Measurements from ENCODE around the gene MICAL3.
"Not testable (repeated sequence)": the region's sequence is repeated elsewhere in the genome, so short reads cannot be mapped to it uniquely, and the experiment has no call there.

Gene MICAL3, protein sequence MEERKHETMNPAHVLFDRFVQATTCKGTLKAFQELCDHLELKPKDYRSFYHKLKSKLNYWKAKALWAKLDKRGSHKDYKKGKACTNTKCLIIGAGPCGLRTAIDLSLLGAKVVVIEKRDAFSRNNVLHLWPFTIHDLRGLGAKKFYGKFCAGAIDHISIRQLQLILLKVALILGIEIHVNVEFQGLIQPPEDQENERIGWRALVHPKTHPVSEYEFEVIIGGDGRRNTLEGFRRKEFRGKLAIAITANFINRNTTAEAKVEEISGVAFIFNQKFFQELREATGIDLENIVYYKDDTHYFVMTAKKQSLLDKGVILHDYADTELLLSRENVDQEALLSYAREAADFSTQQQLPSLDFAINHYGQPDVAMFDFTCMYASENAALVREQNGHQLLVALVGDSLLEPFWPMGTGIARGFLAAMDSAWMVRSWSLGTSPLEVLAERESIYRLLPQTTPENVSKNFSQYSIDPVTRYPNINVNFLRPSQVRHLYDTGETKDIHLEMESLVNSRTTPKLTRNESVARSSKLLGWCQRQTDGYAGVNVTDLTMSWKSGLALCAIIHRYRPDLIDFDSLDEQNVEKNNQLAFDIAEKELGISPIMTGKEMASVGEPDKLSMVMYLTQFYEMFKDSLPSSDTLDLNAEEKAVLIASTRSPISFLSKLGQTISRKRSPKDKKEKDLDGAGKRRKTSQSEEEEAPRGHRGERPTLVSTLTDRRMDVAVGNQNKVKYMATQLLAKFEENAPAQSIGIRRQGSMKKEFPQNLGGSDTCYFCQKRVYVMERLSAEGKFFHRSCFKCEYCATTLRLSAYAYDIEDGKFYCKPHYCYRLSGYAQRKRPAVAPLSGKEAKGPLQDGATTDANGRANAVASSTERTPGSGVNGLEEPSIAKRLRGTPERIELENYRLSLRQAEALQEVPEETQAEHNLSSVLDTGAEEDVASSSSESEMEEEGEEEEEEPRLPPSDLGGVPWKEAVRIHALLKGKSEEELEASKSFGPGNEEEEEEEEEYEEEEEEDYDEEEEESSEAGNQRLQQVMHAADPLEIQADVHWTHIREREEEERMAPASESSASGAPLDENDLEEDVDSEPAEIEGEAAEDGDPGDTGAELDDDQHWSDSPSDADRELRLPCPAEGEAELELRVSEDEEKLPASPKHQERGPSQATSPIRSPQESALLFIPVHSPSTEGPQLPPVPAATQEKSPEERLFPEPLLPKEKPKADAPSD (N-terminal part only)

GRCh38 chr22:18024276-18024939 lies at the start of gene MICAL3:
Gene MICAL3, minus strand, starts transcription at chr22:18024561. Its CDS starts 117,749 bp downstream, at chr22:17906812.
- DNase-seq (ENCODE audit: extremely low spot score): peak; percentile 88
- POLR2A ChIA-PET: interaction anchor here (1.1 kb wide), 1 partner anchor 21 kb away, joined by 3 read pairs; no protein-coding TSS in a partner anchor
- CTCF ChIA-PET: interaction anchor here (0.7 to 2.0 kb wide), 4 partner anchors 12 to 52 kb away, joined by 3 to 8 read pairs (median 5); no protein-coding TSS in a partner anchor
- TF ChIP-seq BHLHE40 (IDR thresholded peaks at IDR 0.05; ENCODE audit: borderline replicate concordance) (no peak), SP1 (IDR thresholded peaks at IDR 0.05) (no peak), FOXM1 (IDR thresholded peaks at IDR 0.05; ENCODE audit: borderline replicate concordance) (peak; percentile 48; the same call in 1 of the 2 replicates), L3MBTL2 (conservative IDR thresholded peaks at IDR 0.05) (peak; percentile 62)

DNA sequence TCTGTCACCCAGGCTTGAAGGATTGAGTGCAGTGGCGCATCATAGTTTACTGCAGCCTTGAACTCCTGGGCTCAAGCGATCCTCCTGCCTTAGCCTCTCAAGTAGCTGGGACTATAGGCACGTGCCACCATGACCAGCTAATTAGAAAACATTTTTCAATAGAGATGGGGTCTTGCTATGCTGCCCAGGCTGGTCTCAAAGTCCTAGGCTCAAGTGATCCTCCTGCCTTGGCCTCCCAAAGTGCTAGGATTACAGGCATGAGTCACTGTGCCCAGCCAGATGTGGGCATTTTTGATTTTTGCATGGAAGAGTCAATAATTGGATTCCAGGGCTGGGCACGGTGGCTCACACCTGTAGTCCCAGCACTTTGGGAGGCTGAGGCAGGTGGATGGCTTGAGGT lies 49.6 kb upstream of the MICAL3 start:
- POLR2A ChIA-PET; DNase-seq (ENCODE audit: extremely low spot score): not testable (repeated sequence)
- CTCF ChIA-PET: interaction anchor here (0.6 to 4.2 kb wide), 3 partner anchors 9 to 345 kb away, joined by 3 to 38 read pairs (median 3); no protein-coding TSS in a partner anchor

- POLR2A ChIA-PET: no interaction called here
- CTCF ChIA-PET: interaction anchor here (0.6 to 4.2 kb wide), 3 partner anchors 9 to 344 kb away, joined by 3 to 38 read pairs (median 3); no protein-coding TSS in a partner anchor
- TF ChIP-seq TARDBP (IDR thresholded peaks at IDR 0.05): no peak
- no peak for TF ChIP-seq NFRKB (IDR thresholded peaks at IDR 0.05)
- no peak for TF ChIP-seq PKNOX1 (IDR thresholded peaks at IDR 0.05)
- no peak for TF ChIP-seq SUZ12 (IDR thresholded peaks at IDR 0.05)
- TF ChIP-seq LEF1 (IDR thresholded peaks at IDR 0.05; ENCODE audit: borderline replicate concordance): no peak
- TF ChIP-seq FOXK2 (IDR thresholded peaks at IDR 0.05): no peak
- no peak for TF ChIP-seq ARNT (IDR thresholded peaks at IDR 0.05)
- TF ChIP-seq ELF4 (IDR thresholded peaks at IDR 0.05): no peak
- no peak for TF ChIP-seq ZNF384 (IDR thresholded peaks at IDR 0.05)
- TF ChIP-seq CTBP1 (IDR thresholded peaks at IDR 0.05; ENCODE audit: borderline replicate concordance): no peak
- TF ChIP-seq FOXM1 (IDR thresholded peaks at IDR 0.05; ENCODE audit: borderline replicate concordance): no peak
- no peak for TF ChIP-seq HDGF (IDR thresholded peaks at IDR 0.05; ENCODE audit: borderline replicate concordance)
- TF ChIP-seq SP1 (IDR thresholded peaks at IDR 0.05): no peak
- TF ChIP-seq L3MBTL2 (conservative IDR thresholded peaks at IDR 0.05): no peak
- TF ChIP-seq BHLHE40 (IDR thresholded peaks at IDR 0.05; ENCODE audit: borderline replicate concordance): no peak
- TF ChIP-seq FOXA1 (IDR thresholded peaks at IDR 0.05): no peak
- DNase-seq (ENCODE audit: extremely low spot score): no peak
Observed at GRCh38 chr22:18073467-18073866, 49.1 kb upstream of the MICAL3 start.

GRCh38 chr22:18071968-18072310 lies 47.6 kb upstream of the MICAL3 start:
- no peak for DNase-seq (ENCODE audit: extremely low spot score)
- ChIA-PET CTCF (interaction anchor here (0.6 to 1.0 kb wide), 3 partner anchors 43 to 280 kb away, joined by 3 read pairs; no protein-coding TSS in a partner anchor), POLR2A (interaction anchor here (1.1 kb wide), 2 partner anchors 15 to 78 kb away, joined by 3 to 4 read pairs; partner anchors contain the start of gene USP18)
- no peak for TF ChIP-seq BHLHE40 (IDR thresholded peaks at IDR 0.05; ENCODE audit: borderline replicate concordance)
- TF ChIP-seq CTBP1 (IDR thresholded peaks at IDR 0.05; ENCODE audit: borderline replicate concordance): no peak
- TF ChIP-seq HDGF (IDR thresholded peaks at IDR 0.05; ENCODE audit: borderline replicate concordance): no peak
- TF ChIP-seq TARDBP (IDR thresholded peaks at IDR 0.05): no peak
- no peak for TF ChIP-seq NFRKB (IDR thresholded peaks at IDR 0.05)
- no peak for TF ChIP-seq FOXM1 (IDR thresholded peaks at IDR 0.05; ENCODE audit: borderline replicate concordance)
- TF ChIP-seq ELF4 (IDR thresholded peaks at IDR 0.05): no peak
- TF ChIP-seq PKNOX1 (IDR thresholded peaks at IDR 0.05): no peak
- TF ChIP-seq FOXA1 (IDR thresholded peaks at IDR 0.05): no peak
- no peak for TF ChIP-seq SP1 (IDR thresholded peaks at IDR 0.05)
- no peak for TF ChIP-seq L3MBTL2 (conservative IDR thresholded peaks at IDR 0.05)
- TF ChIP-seq SUZ12 (IDR thresholded peaks at IDR 0.05): no peak
- TF ChIP-seq ARNT (IDR thresholded peaks at IDR 0.05): no peak
- TF ChIP-seq FOXK2 (IDR thresholded peaks at IDR 0.05): no peak
- no peak for TF ChIP-seq LEF1 (IDR thresholded peaks at IDR 0.05; ENCODE audit: borderline replicate concordance)
- TF ChIP-seq ZNF384 (IDR thresholded peaks at IDR 0.05): no peak

- ChIA-PET CTCF (interaction anchor here (0.6 to 1.0 kb wide), 3 partner anchors 43 to 241 kb away, joined by 3 read pairs; no protein-coding TSS in a partner anchor), POLR2A (interaction anchor here (1.1 kb wide), 1 partner anchor 14 kb away, joined by 4 read pairs; no protein-coding TSS in a partner anchor)
- not testable (repeated sequence) for DNase-seq (ENCODE audit: extremely low spot score)
Observed at GRCh38 chr22:18071307-18071967, 47.1 kb upstream of the MICAL3 start.
